UCSD-AML1 (cell line): ENCODE results near the gene AIP.
"Not testable (repeated sequence)": the region's sequence is repeated elsewhere in the genome, so short reads cannot be mapped to it uniquely, and the experiment has no call there.

Source experiments
- DNase-seq: peaks from one replicate; lab custom pipeline; 2025; ENCODE audit not compliant: unreplicated experiment; lab: John Stamatoyannopoulos, UW

Gene AIP

DNA sequence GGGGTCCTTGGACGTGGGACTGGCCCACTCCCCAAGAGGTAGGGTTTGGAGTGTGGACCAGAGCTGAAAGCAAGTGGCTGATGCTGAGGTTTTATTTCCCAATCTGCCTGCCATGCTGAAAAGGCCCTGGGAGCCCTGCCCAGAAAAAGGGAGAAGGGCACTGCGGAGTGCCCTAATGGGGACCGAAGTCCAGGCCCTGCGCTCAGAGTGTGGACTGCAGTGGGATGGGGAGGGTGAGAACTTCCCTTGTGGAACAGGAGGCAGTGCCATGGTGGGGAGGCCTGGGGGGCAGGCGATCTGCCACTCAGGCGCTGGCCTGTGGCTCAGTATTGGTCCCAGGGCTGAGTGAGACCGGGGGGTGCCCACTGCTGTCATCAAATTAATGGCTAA lies 34.6 kb upstream of the AIP start:
- DNase-seq: no peak

DNA sequence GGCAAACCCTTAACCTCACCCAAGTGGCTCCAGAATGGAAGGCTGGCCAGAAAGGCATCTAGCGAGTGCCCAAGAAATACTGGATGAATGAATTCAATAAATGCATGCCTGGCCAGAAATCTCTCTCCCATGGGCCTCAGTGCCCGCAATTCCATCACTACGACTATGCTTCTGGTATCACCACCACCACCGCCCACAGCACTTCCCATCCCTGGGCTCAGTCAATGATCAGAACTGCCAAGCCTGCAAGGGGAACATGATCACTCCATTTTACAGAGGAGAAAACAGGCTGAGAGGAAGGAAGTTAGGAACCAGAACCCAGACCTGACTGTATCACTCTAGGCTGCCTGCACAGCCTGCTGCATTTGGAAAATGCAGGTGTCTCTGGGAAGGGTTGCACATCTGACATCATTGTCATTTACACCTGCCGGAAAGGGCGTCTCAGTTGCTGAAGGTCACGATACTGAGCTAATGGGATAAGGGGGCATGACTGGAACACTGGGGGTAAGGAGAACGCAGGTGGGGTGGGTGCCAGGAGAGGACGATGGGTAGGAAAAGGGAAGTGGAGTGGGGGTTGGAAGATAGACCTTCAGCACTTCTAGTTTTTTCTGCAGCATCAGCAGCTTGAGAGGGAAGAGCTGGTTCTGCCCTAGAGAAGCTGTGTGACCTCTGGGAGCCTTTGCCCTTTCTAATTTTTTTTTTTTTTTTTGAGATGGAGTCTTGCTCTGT lies 33.5 kb upstream of the AIP start:
- DNase-seq: peak; percentile 42

DNA sequence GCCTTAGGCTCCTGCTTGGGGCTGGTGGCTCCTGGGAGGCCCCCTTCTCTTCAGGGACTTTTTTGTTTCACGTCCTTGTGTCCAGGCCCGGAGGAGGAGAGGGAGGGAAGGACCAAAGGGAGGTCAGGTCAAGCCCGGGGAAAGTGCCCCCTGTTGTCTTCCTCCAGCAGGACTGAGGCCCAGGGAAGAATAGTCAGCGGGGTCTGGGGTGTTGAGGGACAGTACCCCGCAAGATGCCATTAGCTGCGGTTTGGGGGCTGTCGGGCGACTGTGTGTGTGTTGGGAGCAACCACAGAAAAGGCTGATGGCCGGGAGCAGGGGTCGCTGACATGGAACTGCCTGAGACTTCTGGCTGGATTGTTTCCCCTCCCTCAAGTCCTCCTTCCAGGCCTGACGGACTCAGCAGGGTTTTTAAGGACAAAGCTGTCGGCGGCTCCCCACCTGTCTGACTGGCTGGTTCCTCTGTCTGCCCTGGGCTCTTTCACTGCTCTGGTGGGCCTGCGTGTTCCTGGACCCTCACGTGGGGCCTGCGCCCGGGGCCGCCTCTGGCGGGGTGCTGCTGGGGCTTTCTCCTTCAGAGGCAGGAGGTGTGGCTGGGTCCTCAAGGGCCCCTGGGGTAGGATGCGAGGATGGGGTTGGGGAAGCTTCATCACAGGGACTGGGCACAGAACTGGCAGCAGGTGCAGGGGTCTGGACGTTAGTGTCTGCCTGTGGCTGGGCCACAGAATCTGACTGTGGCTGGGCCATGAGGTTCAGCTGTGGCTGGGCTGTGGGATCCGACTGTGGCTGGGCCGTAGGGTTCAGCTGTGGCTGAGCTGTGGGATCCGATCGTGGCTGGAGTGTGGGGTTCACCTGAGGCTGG lies 31.8 kb upstream of the AIP start:
- DNase-seq: no peak

DNA sequence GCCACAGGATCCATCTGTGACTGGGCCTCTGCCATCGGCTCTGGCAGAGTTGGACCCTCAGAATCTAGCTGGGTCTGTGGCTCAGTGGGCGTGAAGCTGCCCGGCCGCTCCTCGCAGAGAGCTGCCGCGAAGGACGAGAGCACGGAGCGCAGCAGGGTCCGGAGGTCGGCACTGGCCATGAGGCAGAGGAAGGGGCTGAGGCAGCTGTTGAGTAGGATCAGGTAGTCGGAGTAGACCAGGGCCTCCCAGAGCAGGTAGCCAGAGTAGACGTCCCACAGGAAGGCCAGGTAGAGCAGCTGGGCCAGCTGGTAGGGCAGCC lies 31.2 kb upstream of the AIP start:
- DNase-seq: no peak

DNA sequence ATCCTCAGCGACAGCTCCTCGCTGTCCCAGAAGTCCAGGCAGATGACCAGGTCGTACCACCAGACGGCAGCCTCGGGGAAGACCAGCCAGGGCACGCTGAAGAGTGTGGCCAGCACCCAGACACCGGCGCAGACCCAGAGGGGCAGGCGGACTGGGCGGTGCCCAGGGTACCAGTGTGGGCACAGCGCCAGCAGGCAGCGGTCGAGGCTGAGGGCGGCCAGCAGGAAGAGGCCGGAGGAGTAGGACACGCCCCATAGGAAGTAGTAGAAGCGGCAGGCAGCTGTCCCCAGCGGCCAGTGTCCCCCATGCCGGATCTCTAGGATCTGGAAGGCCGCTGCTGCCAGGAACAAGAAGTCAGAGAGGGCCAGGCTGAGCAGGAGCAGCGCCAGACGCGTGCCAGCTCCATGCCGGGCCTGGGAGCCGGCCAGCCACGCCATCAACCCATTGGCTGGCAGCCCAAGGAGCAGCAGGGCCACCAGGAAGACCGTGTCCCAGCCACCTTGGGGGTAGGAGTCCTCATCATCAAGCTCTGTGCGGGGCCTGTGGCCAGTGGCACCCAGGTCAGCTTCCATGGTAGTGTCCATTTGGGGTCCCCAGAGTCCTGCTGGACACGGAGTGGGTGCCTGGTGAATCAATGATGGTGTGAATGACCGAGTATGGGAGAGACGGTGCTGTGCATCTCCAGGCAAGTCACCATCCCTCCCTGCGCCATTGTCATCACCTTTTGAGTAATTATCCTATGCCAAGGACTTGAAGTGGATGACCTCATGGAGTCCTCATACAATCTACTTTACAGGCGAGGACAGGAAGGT lies 30.5 kb upstream of the AIP start, which contains the start of gene GPR152:
TSS of gene GPR152 (minus strand) at position 589 of the 812 bp plus-strand sequence. CDS start at position 584, 5 bp downstream.
- no peak for DNase-seq

DNA sequence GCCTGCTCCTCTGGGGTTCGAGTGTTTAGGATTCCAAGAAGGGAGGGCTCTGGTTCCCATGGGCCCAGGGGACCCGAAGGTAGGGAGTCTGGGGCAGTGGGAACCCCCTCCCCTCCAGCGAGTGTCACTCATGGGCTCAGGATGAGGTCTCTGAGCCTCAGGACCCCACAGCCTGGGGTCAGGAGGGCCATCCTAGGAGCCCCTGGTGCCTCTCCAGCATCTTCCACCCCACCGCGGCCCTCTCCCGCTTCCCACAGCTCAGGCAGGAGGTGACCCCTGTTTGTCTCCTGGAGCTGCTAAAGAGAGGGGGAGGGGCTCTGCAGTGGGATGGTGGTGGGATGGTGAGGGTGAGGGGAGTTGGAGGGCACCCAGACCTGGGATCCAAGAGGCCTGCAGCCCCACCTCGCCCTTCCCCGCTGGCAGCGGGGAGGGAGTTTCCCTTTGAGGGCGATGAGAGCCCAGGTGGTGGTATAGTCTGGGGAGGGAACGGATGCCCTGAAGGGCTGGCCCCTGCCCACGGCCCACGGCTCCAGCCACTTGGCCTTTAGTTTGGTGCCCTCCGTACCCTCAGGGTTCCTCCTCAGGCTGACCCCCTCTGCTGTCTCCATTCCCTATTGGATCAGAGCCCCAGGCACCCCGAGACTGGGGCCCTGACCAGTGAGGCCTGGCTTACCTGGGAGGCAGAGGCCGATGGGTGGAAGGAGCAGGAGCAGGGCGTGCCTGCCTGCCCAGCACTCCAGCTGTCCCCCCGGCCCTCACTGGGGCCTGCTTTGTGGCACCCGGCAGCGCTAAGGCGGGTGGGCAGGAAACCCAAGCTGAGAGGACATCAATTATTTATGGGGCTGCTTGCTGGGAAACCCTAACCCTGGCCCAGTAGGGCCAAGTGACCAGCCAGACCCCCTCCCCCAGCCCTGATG lies 28.8 kb upstream of the AIP start:
- no peak for DNase-seq

DNA sequence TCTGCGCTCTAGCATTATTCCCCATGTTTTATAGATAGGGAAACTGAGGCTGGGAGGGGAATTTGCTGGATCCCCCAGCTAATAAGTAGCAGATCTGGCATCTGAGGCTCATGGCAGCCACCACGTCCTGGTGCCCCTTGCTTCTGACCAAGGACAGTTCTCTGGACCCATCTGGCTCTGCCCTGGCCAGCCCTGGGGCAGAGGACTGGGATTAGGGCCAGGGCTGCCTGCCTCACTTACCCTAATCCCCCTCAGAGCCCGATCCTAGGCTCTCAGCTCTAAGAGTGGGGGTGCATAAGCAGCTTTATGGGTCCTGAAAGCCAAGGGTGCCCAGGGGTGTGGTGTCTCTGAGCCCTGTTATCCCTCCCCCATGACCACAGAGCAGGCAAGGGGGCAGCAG lies 27.8 kb upstream of the AIP start, which contains the start of gene CABP4:
TSS of gene CABP4 (plus strand) at position 301 of the 400 bp plus-strand sequence. CDS start at position 371, 70 bp downstream.
- DNase-seq: no peak

DNA sequence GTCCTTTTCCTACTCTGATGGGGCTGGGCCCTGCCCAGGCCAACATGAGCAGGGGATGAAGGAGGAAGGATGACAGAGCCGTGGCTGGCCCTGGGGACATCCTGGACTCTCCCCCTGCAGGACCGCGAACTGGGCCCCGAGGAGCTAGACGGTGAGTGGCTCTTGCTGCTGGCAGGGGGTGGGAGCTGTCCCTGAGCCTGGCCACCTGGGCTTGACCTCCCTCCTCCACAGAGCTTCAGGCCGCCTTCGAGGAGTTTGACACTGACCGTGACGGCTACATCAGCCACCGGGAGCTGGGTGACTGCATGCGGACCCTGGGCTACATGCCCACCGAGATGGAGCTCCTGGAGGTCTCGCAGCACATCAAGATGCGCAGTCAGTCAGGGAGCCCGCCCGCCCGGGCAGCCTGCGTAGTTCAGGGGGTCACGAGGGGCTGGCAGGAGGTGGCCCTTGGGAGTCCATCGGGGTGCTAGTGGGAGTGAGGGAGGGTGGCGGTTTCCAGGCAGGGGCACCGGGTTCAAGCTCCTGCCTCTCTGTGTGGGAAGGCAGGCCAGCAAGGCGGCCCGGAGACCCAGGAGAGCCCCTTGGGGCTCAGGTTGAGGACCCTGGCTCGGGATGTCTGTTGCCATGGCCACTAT lies 26.6 kb upstream of the AIP start:
- no peak for DNase-seq

DNA sequence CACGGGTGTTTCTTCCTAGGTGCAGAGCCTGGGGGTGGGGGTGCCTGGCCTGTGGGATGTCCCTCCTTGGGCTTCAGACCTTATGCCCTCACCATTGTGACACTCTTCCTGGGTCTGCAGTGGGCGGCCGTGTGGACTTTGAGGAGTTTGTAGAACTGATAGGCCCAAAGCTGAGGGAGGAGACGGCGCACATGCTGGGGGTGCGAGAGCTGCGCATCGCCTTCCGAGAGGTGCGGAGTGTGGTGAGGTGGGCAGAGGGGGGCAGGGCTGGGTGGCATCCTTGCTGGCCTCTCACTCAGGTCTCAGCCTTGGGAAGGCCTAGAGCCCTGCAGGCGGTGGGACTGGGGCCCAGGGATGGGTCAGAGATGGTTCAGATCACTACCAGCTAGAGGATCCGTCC lies 25.4 kb upstream of the AIP start:
- no peak for DNase-seq

DNA sequence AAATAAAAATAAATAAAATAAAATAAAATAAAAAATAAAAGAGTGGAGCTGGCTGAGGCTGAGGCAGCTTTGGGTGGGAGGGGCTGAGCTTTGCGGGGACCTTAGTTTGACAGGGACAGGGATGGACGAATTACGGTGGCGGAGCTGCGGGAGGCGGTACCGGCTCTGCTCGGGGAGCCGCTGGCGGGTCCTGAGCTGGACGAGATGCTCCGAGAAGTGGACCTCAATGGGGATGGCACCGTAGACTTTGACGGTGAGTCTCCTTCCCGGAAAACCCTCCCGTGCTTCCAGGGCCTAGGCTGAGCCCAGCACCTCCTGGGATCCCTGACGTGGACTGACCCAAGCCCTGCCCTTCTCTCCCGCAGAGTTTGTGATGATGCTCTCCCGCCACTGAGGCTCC lies 24.6 kb upstream of the AIP start:
- DNase-seq: no peak

DNA sequence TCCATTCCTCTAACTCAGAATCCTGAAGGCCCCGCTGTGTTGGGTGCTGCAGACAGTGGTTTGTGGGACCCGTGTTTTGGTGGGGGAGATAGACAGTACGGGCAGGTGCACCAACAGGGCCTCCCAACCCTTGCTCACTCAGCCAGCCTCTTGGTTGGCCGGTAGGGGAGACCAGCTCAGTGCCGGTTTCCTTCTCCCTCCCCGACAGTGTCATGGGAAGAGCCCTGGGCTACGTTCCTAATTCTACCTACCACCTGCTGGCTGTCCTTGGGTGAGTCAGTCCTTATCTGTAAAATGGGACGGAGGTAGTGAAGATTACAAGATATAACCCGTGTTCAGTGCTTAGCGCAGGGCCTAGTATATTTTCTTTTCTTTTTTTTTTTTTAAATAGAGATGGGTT lies 19.6 kb upstream of the AIP start:
- no peak for DNase-seq

DNA sequence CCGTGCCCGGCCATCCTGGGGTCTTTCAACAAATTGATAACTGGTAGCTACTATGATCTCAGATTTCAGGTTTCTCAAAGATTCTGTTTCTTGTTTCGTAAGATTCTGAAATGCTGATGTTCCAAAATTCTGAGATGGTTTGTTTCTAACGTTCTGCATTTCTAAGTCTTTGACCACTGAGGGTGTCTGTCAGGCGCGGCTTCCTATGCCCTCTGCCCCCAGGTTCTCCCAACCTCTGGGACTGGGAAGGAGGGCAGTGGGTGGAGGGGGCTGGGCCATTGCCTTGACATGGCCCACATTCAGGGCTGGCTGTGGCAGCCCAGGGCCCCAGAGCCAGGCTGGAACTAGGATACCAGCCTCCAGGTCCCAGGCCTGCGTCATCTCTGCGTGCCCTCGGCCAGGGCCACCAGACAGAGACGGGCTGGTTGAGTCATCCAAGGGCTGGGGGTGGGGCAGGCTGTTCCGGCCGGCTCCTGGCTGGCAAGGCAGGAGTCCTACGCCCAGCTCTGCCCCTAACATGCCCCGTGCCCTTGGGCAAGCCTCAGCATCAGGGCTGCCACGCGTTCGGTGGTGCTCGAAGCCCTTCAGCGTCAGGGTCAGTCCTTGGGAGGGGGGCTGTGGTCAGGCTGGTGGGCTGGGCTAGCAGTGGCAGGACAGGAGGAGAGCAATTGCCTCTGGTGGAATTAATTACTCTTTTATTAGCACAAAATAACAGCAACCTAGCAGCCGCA lies 19.0 kb upstream of the AIP start:
- no peak for DNase-seq

DNA sequence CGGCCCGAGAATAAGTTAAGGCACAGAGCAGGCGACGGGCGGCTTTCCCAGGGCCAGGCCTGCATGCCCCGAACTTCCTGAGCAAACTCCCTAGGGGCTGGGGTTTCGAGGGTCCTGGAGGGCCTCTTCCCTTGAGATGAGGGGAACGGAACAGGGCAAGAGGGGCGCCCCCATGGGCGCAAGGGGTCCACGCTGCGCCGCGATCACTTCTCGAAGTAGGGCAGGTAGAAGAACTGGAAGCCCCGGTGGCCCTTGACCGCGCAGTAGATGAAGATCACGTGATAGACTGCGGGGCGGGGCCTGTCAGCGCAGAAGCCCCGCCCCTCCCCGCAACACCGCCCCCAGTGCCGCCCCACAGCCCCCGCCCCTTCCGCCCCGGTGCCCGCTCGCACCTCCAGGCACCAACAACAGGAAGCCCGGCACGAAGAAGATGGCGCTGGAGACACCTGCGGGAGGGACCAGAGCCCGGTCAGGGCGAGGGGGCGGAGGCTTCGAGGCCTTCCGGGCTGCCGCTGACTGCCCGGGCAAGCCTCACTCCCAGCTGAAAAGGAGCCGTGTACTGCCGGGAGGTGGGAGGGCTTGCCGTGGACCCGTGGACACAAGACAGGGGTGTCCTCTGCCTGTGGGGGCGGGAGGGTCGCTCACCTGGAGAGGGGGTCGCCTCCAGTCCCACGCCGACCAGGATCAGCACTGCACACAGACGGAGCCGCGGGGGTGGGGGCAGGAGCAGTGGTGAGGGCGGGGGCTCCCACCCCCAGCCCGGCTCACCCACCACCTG lies 18.2 kb upstream of the AIP start:
- DNase-seq: peak; percentile 90

DNA sequence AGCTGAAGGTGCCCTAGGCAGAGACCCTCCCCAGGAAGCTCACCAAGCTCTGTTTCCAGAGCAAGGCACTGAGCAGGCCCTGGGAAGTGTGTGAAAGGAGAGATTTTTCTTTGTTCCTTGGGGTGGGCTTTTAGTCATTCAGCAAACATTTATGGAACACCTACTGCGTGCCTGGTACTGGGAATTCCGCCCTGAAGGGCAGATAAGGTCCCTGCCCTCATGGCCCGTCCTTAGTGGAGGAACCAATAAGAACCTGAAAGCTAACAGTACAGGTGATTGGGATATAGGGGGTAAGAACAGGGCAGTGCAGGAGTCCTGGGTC lies 17.7 kb upstream of the AIP start:
- no peak for DNase-seq

DNA sequence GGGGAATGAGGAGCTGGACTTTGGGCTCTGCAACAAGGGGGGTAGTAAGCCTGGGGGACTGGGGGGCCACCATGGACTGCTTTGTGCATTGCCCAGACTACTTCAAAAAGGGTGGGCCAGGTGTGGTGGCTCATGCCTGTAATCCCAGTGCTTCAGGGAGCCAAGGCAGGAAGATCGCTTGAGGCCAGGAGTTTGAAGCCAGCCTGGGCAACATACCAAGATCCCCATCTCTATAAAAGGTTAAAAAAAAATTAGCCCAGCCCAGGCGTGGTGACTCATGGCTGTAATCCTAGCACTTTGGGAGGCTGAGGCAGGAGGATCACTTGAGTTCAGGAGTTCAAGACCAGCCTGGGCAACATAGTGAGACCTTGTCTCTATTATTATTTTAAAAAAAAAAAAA lies 17.3 kb upstream of the AIP start:
- DNase-seq: not testable (repeated sequence)

DNA sequence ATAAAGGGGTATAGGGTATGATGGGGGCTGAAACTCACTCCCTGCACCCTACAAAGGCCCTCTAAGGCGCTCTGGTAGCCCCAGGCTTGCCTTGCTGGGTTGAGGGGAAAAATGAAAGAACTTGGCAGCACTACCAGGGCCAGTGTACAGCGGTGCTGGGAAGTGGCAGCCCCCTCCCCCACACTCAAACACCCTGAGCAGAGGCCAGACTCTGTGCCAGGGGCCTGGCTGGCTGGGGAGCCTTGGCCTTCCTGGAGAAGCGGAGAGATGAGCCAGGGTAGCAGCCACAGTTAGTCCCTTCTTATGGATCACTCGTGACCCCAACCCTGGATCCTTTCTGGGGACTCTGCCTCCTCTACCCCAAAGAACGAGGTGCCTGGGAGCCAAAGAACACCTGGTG lies 16.5 kb upstream of the AIP start:
- no peak for DNase-seq

DNA sequence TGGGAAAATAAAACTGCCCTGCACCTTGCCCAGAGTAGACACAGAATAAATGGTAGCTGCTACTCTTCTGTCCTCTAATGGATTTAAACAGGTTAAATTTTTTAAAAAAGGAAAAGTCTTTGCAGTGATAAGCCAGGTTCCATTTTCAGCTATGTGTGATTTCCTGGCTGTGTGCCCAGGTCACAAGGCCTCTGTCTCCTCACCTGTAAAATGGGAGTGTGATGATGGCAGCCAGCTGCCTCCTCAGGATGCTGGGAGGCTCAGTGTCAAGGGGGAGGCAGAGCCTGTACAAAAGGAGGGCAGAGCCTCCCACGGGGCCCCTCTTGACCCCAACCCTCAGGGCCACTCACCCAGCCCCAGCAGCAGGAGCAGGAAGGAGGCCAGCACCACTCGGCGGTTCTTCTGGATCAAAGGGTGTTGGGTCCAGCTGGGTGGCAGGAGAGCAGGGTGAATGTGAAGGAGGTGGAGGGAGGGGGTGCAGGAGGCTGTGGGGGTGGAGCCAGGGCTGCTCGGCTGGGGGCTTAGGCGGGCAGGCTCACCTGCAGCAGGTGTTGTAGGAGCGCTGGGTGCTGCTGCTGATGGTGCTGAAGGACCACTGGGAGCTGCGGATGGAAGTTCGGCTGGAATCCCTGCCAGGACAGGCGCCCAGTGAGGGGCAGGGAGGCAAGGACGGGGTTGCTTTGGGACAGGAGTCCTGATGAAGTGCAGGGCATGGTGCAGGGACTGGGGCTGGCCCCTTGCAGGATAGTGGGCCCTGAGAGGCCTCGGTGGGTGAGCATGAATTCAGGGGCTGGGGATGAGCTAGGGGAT lies 15.7 kb upstream of the AIP start:
- no peak for DNase-seq

DNA sequence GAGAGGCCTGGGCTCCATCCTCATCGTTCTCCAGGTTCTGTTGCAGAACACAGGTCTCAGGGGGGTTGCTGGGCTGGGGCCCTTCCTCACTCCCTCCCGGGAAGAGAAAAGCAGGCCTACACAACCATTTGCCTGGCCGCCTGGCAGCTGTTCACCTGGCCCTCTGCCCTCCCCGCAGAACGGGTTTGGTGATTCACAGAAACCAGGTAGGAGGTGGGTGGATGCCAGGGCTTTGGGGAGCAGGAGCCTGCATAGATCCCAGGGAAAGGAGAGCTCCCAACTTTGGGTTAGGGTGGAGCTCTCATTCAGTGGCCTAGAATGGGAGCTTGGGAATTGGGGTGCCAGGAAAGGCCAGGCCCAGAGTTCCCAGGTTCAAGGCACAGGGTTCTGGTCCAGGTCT lies 14.8 kb upstream of the AIP start:
- DNase-seq: no peak
